ENCODE results near the gene GMDS.

GRCh38 chr6:1689141-1689540 lies 556.3 kb downstream of the GMDS start:
- TF ChIP-seq, protein P1, sequence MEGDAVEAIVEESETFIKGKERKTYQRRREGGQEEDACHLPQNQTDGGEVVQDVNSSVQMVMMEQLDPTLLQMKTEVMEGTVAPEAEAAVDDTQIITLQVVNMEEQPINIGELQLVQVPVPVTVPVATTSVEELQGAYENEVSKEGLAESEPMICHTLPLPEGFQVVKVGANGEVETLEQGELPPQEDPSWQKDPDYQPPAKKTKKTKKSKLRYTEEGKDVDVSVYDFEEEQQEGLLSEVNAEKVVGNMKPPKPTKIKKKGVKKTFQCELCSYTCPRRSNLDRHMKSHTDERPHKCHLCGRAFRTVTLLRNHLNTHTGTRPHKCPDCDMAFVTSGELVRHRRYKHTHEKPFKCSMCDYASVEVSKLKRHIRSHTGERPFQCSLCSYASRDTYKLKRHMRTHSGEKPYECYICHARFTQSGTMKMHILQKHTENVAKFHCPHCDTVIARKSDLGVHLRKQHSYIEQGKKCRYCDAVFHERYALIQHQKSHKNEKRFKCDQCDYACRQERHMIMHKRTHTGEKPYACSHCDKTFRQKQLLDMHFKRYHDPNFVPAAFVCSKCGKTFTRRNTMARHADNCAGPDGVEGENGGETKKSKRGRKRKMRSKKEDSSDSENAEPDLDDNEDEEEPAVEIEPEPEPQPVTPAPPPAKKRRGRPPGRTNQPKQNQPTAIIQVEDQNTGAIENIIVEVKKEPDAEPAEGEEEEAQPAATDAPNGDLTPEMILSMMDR (IDR thresholded peaks at IDR 0.05; ENCODE audit: extremely low read depth in 1 of 2, insufficient read depth in 1 of 2, low read depth in 1 of 2, low read length in 2 of 2), result no peak
- TF ChIP-seq POLR2AphosphoS5 (IDR thresholded peaks at IDR 0.05; ENCODE audit: insufficient read depth, low read depth, low read length), result no peak

Measured in endothelial cell of umbilical vein (primary cell).